Measurements from ENCODE around the gene SOBP. TPM values are rescaled to one million over a fixed set of nuclear protein-coding genes. Genes with fewer than 3 reads are reported as not detected.

Gene SOBP
- total and polyA plus RNA-seq, 9 donors, result 8.7 to 31.3 (median 25.8) TPM

DNA sequence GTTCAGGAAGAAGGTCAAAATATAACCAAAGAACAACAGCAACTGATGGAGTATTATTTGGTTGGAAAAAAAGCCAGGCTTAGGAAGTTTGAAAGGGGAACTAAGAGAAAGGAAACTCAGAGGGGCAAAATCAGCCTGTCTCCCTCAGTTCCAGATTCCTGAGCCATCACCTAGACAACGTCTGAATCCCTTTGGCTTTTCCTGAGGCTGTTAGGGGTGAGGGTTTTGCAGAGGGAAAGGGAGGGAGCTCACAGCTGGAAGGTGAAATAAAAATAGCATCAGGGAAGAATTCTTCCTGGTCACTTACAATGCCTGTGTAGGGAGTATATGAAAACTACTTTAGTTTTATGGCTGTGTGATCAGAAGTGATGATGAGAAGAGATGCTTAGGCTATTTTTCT, 100.5 kb downstream of the SOBP start:
- intact Hi-C loops (cut with DNase I), result no loop called here
- no peak for TF ChIP-seq EP300 (IDR thresholded peaks at IDR 0.05)
- no peak for TF ChIP-seq CTCF (IDR thresholded peaks at IDR 0.05)
- no peak for TF ChIP-seq POLR2A (IDR thresholded peaks at IDR 0.05)
- DNase-seq, result no peak
- H3K9me3 ChIP-seq, result no peaks in the 10 kb centered on the region
- 41 to 53% (median 42%) methylated on average over 1 of the region's 1 CpG for WGBS, 3 donors
- H3K36me3 ChIP-seq, result no peaks in the 10 kb centered on the region
- no peak overlapping the region for H3K4me3 ChIP-seq
- H3K27me3 ChIP-seq, result no peaks in the 10 kb centered on the region
- no peak overlapping the region for H3K27ac ChIP-seq
- peaks cover 6% of the 10 kb centered on the region for H3K4me1 ChIP-seq (ENCODE audit: insufficient read depth)

DNA sequence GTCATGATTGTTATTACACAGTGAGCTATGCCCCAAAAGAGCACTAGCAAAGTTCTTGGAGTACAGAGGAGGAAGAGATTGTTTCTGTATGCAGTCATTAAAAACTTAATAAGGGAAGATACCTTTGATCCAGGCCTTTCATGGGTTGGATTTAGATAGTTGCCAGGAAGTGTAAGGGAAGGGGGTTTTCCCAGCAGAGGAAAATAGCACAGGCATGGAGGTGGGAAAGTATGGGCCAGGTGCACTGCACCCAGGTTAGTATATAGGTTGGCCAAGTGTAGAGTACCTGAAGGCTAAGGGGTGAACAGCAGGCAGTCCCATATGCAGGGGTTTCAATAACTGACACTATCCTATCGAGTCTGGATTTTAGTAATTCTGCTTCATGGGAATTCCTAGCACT, 101.4 kb downstream of the SOBP start:
- H3K4me1 ChIP-seq (ENCODE audit: insufficient read depth), result peaks cover 6% of the 10 kb centered on the region
- no peaks in the 10 kb centered on the region for H3K36me3 ChIP-seq
- intact Hi-C loops (cut with DNase I), result no loop called here
- no peak for TF ChIP-seq CTCF (IDR thresholded peaks at IDR 0.05)
- no peak for TF ChIP-seq EP300 (IDR thresholded peaks at IDR 0.05)
- H3K27ac ChIP-seq, result no peak overlapping the region
- H3K9me3 ChIP-seq, result no peaks in the 10 kb centered on the region
- no peak overlapping the region for H3K4me3 ChIP-seq
- DNase-seq, result no peak
- H3K27me3 ChIP-seq, result no peaks in the 10 kb centered on the region
- WGBS, 3 donors, result 96 to 100% (median 100%) methylated on average over 1 of the region's 1 CpG

GRCh38 chr6:107592806-107593205, 102.9 kb downstream of the SOBP start:
- intact Hi-C loops (cut with DNase I), result no loop called here
- Histone ChIP-seq H3K4me1 (ENCODE audit: insufficient read depth) (peaks cover 3% of the 10 kb centered on the region), H3K27ac (no peak overlapping the region), H3K36me3 (no peaks in the 10 kb centered on the region), H3K27me3 (no peaks in the 10 kb centered on the region), H3K4me3 (no peak overlapping the region), H3K9me3 (no peaks in the 10 kb centered on the region)
- WGBS, 3 donors, result 89 to 90% (median 90%) methylated on average over 2 of the region's 2 CpGs
- TF ChIP-seq CTCF (IDR thresholded peaks at IDR 0.05) (no peak), POLR2A (IDR thresholded peaks at IDR 0.05) (no peak), EP300 (IDR thresholded peaks at IDR 0.05) (no peak)
- DNase-seq, result no peak

DNA sequence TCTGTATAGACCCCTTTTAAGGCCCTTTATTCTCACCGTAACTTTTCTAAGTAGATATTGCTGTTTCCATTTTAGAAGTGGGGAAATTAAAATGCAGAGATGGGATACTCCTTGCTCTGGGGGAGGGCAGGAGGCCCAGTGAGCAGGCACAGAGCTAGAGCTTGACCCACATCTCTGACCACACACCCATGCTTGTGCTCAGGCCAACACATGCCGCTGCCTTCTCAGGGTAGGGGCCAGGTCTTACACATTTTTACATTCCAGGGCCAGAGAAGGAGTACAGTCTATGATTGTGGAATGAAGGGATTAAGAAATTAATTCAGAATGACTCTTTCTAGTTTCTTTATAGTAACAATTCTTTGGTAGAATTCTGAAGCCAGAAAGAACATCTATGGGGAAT, 104.8 kb downstream of the SOBP start:
- H3K4me3 ChIP-seq, result no peak overlapping the region
- no peaks in the 10 kb centered on the region for H3K4me1 ChIP-seq (ENCODE audit: insufficient read depth)
- no peaks in the 10 kb centered on the region for H3K9me3 ChIP-seq
- WGBS, 3 donors, result 48 to 75% (median 71%) methylated on average over 2 of the region's 2 CpGs
- intact Hi-C loops (cut with DNase I), result no loop called here
- DNase-seq, result no peak
- no peaks in the 10 kb centered on the region for H3K27me3 ChIP-seq
- H3K36me3 ChIP-seq, result no peaks in the 10 kb centered on the region
- H3K27ac ChIP-seq, result no peak overlapping the region
- TF ChIP-seq POLR2A (IDR thresholded peaks at IDR 0.05) (no peak), CTCF (IDR thresholded peaks at IDR 0.05) (no peak), EP300 (IDR thresholded peaks at IDR 0.05) (no peak)

GRCh38 chr6:107598091-107598490, 108.2 kb downstream of the SOBP start:
- H3K4me3 ChIP-seq, result no peak overlapping the region
- no peaks in the 10 kb centered on the region for H3K9me3 ChIP-seq
- peaks cover 7% of the 10 kb centered on the region for H3K4me1 ChIP-seq (ENCODE audit: insufficient read depth)
- H3K27me3 ChIP-seq, result no peaks in the 10 kb centered on the region
- no peaks in the 10 kb centered on the region for H3K36me3 ChIP-seq
- WGBS, 3 donors, result 97 to 99% (median 97%) methylated on average over 6 of the region's 6 CpGs
- intact Hi-C loops (cut with DNase I), result no loop called here
- no peak for DNase-seq
- TF ChIP-seq CTCF (IDR thresholded peaks at IDR 0.05) (no peak), POLR2A (IDR thresholded peaks at IDR 0.05) (no peak), EP300 (IDR thresholded peaks at IDR 0.05) (no peak)
- no peak overlapping the region for H3K27ac ChIP-seq
